NB4 (cell line): ENCODE measurements around the gene UROC1.

ENCODE experiments used
- DNase-seq: peaks from one replicate; pipeline ENCODE4 v3.0.0; 2010; ENCODE audit warnings: low read depth
- H3K4me3 ChIP-seq: one replicate; pipeline ENCODE4 v1.5.1; 2011; ENCODE audit warnings: mild to moderate bottlenecking, low read depth, low read length, moderate library complexity
- CTCF ChIP-seq: IDR thresholded peaks from one replicate; pipeline ENCODE4 v1.5.1; 2012; ENCODE audit warnings: low read depth, low read length
- MAX ChIP-seq: IDR thresholded peaks from 2 replicates; pipeline ENCODE4 v1.6.1; 2011; ENCODE audit warnings: low read depth, low read length
- MYC ChIP-seq: IDR thresholded peaks from 2 replicates; pipeline ENCODE4 v1.6.1; 2011; ENCODE audit warnings: low read depth, low read length
- POLR2A ChIP-seq: IDR thresholded peaks from 2 replicates; pipeline ENCODE4 v1.6.1; 2011; ENCODE audit warnings: mild to moderate bottlenecking; ENCODE audit not compliant: insufficient read length; ENCODE audit errors: extremely low read depth

Gene UROC1

GRCh38 chr3:126547721-126548120, 30.1 kb upstream of the UROC1 start:
- no peak for DNase-seq
- no peak overlapping the region for H3K4me3 ChIP-seq
- TF ChIP-seq CTCF = no peak

- TF ChIP-seq CTCF = no peak
- no peak for TF ChIP-seq POLR2A
- TF ChIP-seq MAX = no peak
- TF ChIP-seq MYC = no peak
- no peak for DNase-seq
- H3K4me3 ChIP-seq = no peak overlapping the region
Observed at GRCh38 chr3:126546549-126547239, 29.1 kb upstream of the UROC1 start.

- no peak overlapping the region for H3K4me3 ChIP-seq
- no peak for DNase-seq
- TF ChIP-seq CTCF (no peak), MYC (no peak), MAX (no peak), POLR2A (no peak)
Observed at GRCh38 chr3:126546013-126546412, 28.4 kb upstream of the UROC1 start.

GRCh38 chr3:126545544-126545943, 28.0 kb upstream of the UROC1 start:
- no peak overlapping the region for H3K4me3 ChIP-seq
- no peak for DNase-seq
- TF ChIP-seq MYC = no peak
- no peak for TF ChIP-seq MAX
- TF ChIP-seq CTCF = no peak
- no peak for TF ChIP-seq POLR2A

GRCh38 chr3:126544596-126545281, 27.2 kb upstream of the UROC1 start:
- H3K4me3 ChIP-seq = no peak overlapping the region
- TF ChIP-seq CTCF = no peak
- TF ChIP-seq POLR2A = no peak
- TF ChIP-seq MYC = no peak
- DNase-seq = no peak

GRCh38 chr3:126543457-126544061, 26.0 kb upstream of the UROC1 start:
- TF ChIP-seq POLR2A (no peak), MYC (no peak)
- no peak overlapping the region for H3K4me3 ChIP-seq
- DNase-seq = no peak
